ENCODE data around the gene SLC25A2. TPM values are rescaled to one million over a fixed set of nuclear protein-coding genes. Genes with fewer than 3 reads are reported as not detected.
"Not testable (repeated sequence)": the region's sequence is repeated elsewhere in the genome, so short reads cannot be mapped to it uniquely, and the experiment has no call there.

Gene SLC25A2
- total RNA-seq (2014; rRNA removed; shearing (Covaris generic)) (not detected in 2 replicates), polyA plus RNA-seq (2016; fragmentation: Nextera tagmentation; extraction: Ambion mirVana) (not detected in 2 replicates)

DNA sequence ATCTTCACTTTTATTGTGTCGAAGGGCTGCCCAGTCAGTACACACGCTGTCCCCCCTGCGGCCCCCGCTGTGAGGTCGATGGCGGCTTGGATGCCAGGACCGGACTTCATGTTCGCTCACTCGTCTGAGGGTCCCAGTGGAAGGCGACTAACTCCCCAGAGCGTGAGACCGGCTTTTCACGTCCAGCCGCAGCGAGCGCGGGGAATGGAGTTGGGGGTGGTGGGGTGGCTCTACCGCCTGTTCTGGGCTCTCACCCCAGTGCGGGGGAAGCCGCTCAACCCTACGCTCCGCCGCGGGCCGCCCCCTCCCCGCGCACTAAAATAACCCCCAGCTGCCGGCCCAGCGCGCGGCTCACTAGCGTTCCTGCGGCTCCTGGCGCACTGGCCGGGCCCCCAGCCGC lies at the start of gene SLC25A2:
Gene SLC25A2, minus strand, starts transcription at position 294 of the 400 bp plus-strand sequence. Its CDS starts 184 bp downstream, at position 110.
- Histone ChIP-seq H3K9me2 (ENCODE audit: insufficient read depth) (no peaks in the 10 kb centered on the region), H3K9me3 (ENCODE audit: low read depth) (no peaks in the 10 kb centered on the region), H3K27me3 (replicated peaks; ENCODE audit: insufficient read depth) (no peaks in the 10 kb centered on the region), H3K4me1 (ENCODE audit: insufficient read depth) (no peaks in the 10 kb centered on the region), H2AFZ (no peak within 1 kb of the TSS), H3K79me2 (ENCODE audit: insufficient read depth) (peaks cover 30% of the 10 kb centered on the region), H3F3A (ENCODE audit: insufficient read depth) (no peaks in the 10 kb centered on the region), H3K9ac (no peak within 1 kb of the TSS), H3K4me2 (ENCODE audit: unreplicated experiment) (no peak within 1 kb of the TSS), H4K20me1 (ENCODE audit: insufficient read depth) (no peaks in the 10 kb centered on the region), H3K36me3 (ENCODE audit: low read depth) (no peaks in the 10 kb centered on the region), H3K27ac (no peak within 1 kb of the TSS), H3K4me3 (no peak within 1 kb of the TSS)
- 61 to 65% methylated on average over 25 to 36 of the region's 36 CpGs for whole genome bisulfite sequencing, 2 experiments (ENCODE audit: low coverage in 1 of 2, low lambda C conversion rate in 2 of 2, missing lambda C conversion rate in 2 of 2)
- in situ Hi-C loops (cut with MboI): no loop called here
- DNase-seq: no peak
- TF ChIP-seq EZH2 (IDR thresholded peaks at IDR 0.05; ENCODE audit: insufficient read depth, poor library complexity, severe bottlenecking): no peak
- TF ChIP-seq EZH2phosphoT487 (IDR thresholded peaks at IDR 0.05; ENCODE audit: insufficient read depth, low read depth): no peak

GRCh38 chr5:141351591-141351990 lies 47.7 kb upstream of the SLC25A2 start:
- 39 to 49% methylated on average over 16 to 33 of the region's 36 CpGs for WGBS, 2 experiments (ENCODE audit: low coverage in 1 of 2, low lambda C conversion rate in 2 of 2, missing lambda C conversion rate in 2 of 2)
- H3F3A ChIP-seq (ENCODE audit: insufficient read depth): no peaks in the 10 kb centered on the region
- no peak for TF ChIP-seq EZH2 (IDR thresholded peaks at IDR 0.05; ENCODE audit: insufficient read depth, poor library complexity, severe bottlenecking)
- no peak for TF ChIP-seq EZH2phosphoT487 (IDR thresholded peaks at IDR 0.05; ENCODE audit: insufficient read depth, low read depth)
- in situ Hi-C loops (cut with MboI): no loop called here
- no peaks in the 10 kb centered on the region for H3K36me3 ChIP-seq (ENCODE audit: low read depth)
- no peak for DNase-seq
- H3K4me2 ChIP-seq (ENCODE audit: unreplicated experiment): no peak overlapping the region
- H3K9me3 ChIP-seq (ENCODE audit: low read depth): no peaks in the 10 kb centered on the region
- H3K9ac ChIP-seq: no peak overlapping the region
- no peaks in the 10 kb centered on the region for H3K79me2 ChIP-seq (ENCODE audit: insufficient read depth)
- no peaks in the 10 kb centered on the region for H4K20me1 ChIP-seq (ENCODE audit: insufficient read depth)
- H3K27me3 ChIP-seq (replicated peaks; ENCODE audit: insufficient read depth): no peaks in the 10 kb centered on the region
- H2AFZ ChIP-seq: no peak overlapping the region
- no peak overlapping the region for H3K27ac ChIP-seq
- no peaks in the 10 kb centered on the region for H3K9me2 ChIP-seq (ENCODE audit: insufficient read depth)
- no peak overlapping the region for H3K4me3 ChIP-seq
- H3K4me1 ChIP-seq (ENCODE audit: insufficient read depth): no peaks in the 10 kb centered on the region

- WGBS, 2 experiments (ENCODE audit: low coverage in 1 of 2, low lambda C conversion rate in 2 of 2, missing lambda C conversion rate in 2 of 2): 31 to 38% methylated on average over 29 of the region's 29 CpGs
- in situ Hi-C loops (cut with MboI): no loop called here
- Histone ChIP-seq H3F3A (ENCODE audit: insufficient read depth) (no peaks in the 10 kb centered on the region), H3K27ac (no peak within 1 kb of the TSS), H3K9ac (no peak within 1 kb of the TSS), H3K4me3 (peak within 1 kb of the TSS; percentile 41), H2AFZ (peak within 1 kb of the TSS; percentile 37; the same call in 1 of the 2 replicates), H3K27me3 (replicated peaks; ENCODE audit: insufficient read depth) (no peaks in the 10 kb centered on the region), H3K9me2 (ENCODE audit: insufficient read depth) (no peaks in the 10 kb centered on the region), H4K20me1 (ENCODE audit: insufficient read depth) (no peaks in the 10 kb centered on the region), H3K9me3 (ENCODE audit: low read depth) (no peaks in the 10 kb centered on the region), H3K79me2 (ENCODE audit: insufficient read depth) (no peaks in the 10 kb centered on the region), H3K4me2 (ENCODE audit: unreplicated experiment) (no peak within 1 kb of the TSS), H3K36me3 (ENCODE audit: low read depth) (no peaks in the 10 kb centered on the region), H3K4me1 (ENCODE audit: insufficient read depth) (no peaks in the 10 kb centered on the region)
- no peak for TF ChIP-seq EZH2phosphoT487 (IDR thresholded peaks at IDR 0.05; ENCODE audit: insufficient read depth, low read depth)
- TF ChIP-seq EZH2 (IDR thresholded peaks at IDR 0.05; ENCODE audit: insufficient read depth, poor library complexity, severe bottlenecking): no peak
- peak; percentile 62 for DNase-seq
These were observed 46.2 kb upstream of the SLC25A2 start, which contains the start of gene PCDHGB1 for GRCh38 chr5:141349917-141350619. Gene PCDHGB1, plus strand, starts transcription at chr5:141350099. Its CDS starts 162 bp downstream, at chr5:141350261.

DNA sequence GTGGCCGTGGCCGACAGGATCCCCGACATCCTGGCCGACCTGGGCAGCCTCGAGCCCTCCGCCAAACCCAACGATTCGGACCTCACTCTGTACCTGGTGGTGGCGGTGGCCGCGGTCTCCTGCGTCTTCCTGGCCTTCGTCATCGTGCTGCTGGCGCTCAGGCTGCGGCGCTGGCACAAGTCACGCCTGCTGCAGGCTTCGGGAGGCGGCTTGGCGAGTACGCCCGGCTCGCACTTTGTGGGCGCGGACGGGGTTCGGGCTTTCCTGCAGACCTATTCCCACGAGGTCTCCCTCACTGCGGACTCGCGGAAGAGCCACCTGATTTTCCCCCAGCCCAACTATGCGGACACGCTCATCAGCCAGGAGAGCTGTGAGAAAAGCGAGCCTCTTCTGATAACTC lies 42.2 kb upstream of the SLC25A2 start:
- H3K27me3 ChIP-seq (replicated peaks; ENCODE audit: insufficient read depth); H3K79me2 ChIP-seq (ENCODE audit: insufficient read depth); DNase-seq; H3K4me1 ChIP-seq (ENCODE audit: insufficient read depth); H3K9me3 ChIP-seq (ENCODE audit: low read depth); in situ Hi-C loops (cut with MboI); H3F3A ChIP-seq (ENCODE audit: insufficient read depth); H3K36me3 ChIP-seq (ENCODE audit: low read depth); H3K27ac ChIP-seq; H3K9me2 ChIP-seq (ENCODE audit: insufficient read depth); H3K9ac ChIP-seq; H2AFZ ChIP-seq; H3K4me2 ChIP-seq (ENCODE audit: unreplicated experiment); H3K4me3 ChIP-seq; H4K20me1 ChIP-seq (ENCODE audit: insufficient read depth): not testable (repeated sequence)
- 49% methylated on average over 24 to 25 of the region's 35 CpGs for WGBS, 2 experiments (ENCODE audit: low coverage in 1 of 2, low lambda C conversion rate in 2 of 2, missing lambda C conversion rate in 2 of 2)

All from GM23248 (cell line).